Fibroblast of lung (primary cell): ENCODE data around the gene EIF5. TPM values are rescaled to one million over a fixed set of nuclear protein-coding genes. Genes with fewer than 3 reads are reported as not detected.
A peak's percentile ranks its signal among the peaks of the same experiment; 100 is the strongest.

ENCODE experiments used
- DNase-seq, 2 donors: peaks; one replicate each; pipeline versions ENCODE4 v3.0.0 to v3.0.0-alpha.2; 2010; ENCODE audit warnings: low read depth in 2 of 2
- H2AFZ ChIP-seq: 2 replicates; pipeline ENCODE4 v1.5.1; 2012; ENCODE audit warnings: low read length, control low read depth, inconsistent platforms
- H3K27ac ChIP-seq: 2 replicates; pipeline ENCODE4 v1.5.1; 2011; ENCODE audit warnings: low read length, control low read depth; ENCODE audit not compliant: insufficient read depth
- H3K27me3 ChIP-seq: 2 replicates; pipeline ENCODE4 v1.5.1; 2011; ENCODE audit warnings: mild to moderate bottlenecking, low read length; ENCODE audit not compliant: control insufficient read depth, insufficient read depth
- H3K36me3 ChIP-seq: 2 replicates; pipeline ENCODE4 v1.5.1; 2011; ENCODE audit warnings: low read length; ENCODE audit not compliant: control insufficient read depth, insufficient read depth
- H3K4me1 ChIP-seq: 2 replicates; pipeline ENCODE4 v1.5.1; 2011; ENCODE audit warnings: low read length; ENCODE audit not compliant: control insufficient read depth, insufficient read depth; ENCODE audit errors: extremely low read depth
- H3K4me2 ChIP-seq: 2 replicates; pipeline ENCODE4 v1.5.1; 2011; ENCODE audit warnings: low read length, control low read depth; ENCODE audit not compliant: insufficient read depth; ENCODE audit errors: extremely low read depth
- H3K4me3 ChIP-seq, 4 experiments: fragments of 200-600 bp in 1 of 4; sonication (generic) in 1 of 4; replicated peaks in 1 of 4; 2 replicates each; pipeline ENCODE4 v1.5.1; 2011 to 2016; ENCODE audit warnings: low read length in 4 of 4, low read depth in 3 of 4, mild to moderate bottlenecking in 3 of 4, control low read depth in 2 of 4, inconsistent platforms in 1 of 4, mixed read lengths in 1 of 4; ENCODE audit not compliant: insufficient read depth in 1 of 4; ENCODE audit errors: control extremely low read depth in 1 of 4
- H3K79me2 ChIP-seq: 2 replicates; pipeline ENCODE4 v1.5.1; 2012; ENCODE audit warnings: mild to moderate bottlenecking, low read length, inconsistent platforms; ENCODE audit not compliant: control insufficient read depth, insufficient read depth
- H3K9ac ChIP-seq: 2 replicates; pipeline ENCODE4 v1.5.1; 2011; ENCODE audit warnings: mild to moderate bottlenecking, low read length, control low read depth; ENCODE audit not compliant: insufficient read depth
- H3K9me3 ChIP-seq: 2 replicates; pipeline ENCODE4 v1.5.1; 2012; ENCODE audit warnings: low read depth, low read length; ENCODE audit not compliant: control insufficient read depth, insufficient read depth
- H4K20me1 ChIP-seq: 2 replicates; pipeline ENCODE4 v1.5.1; 2011; ENCODE audit warnings: low read length; ENCODE audit not compliant: control insufficient read depth, insufficient read depth; ENCODE audit errors: extremely low read depth
- EZH2 ChIP-seq: IDR thresholded peaks from 2 replicates; pipeline ENCODE4 v1.5.1; 2012; ENCODE audit warnings: low read length, control low read depth, mild to moderate bottlenecking; ENCODE audit errors: missing control alignments
- polyA plus RNA-seq, 2 donors: library from polyadenylated mRNA; depleted of rRNA in 1 of 2; stranded (reverse) in 1 of 2; unstranded in 1 of 2; fragments of >200 nt; gene quantifications; 2 replicates each; pipeline ENCODE4 v1.2.1, GENCODE V29; 2011 to 2012; ENCODE audit warnings: missing spikeins in 1 of 2
- total RNA-seq: library from RNA; depleted of rRNA; stranded (reverse); fragments of >200 nt; gene quantifications from 2 replicates; pipeline ENCODE4 v1.2.1, GENCODE V29; 2014
- TF ChIP-seq, protein P1 (sequence below), 2 donors: IDR thresholded peaks in 1 of 2; conservative IDR thresholded peaks in 1 of 2; 1 replicate in 1 of 2; 2 replicates in 1 of 2; pipeline ENCODE4 v1.5.1; 2011 to 2012; ENCODE audit warnings: low read length in 2 of 2, control low read depth in 1 of 2, inconsistent platforms in 1 of 2, low read depth in 1 of 2, mild to moderate bottlenecking in 1 of 2

Gene EIF5
- total and polyA plus RNA-seq, 2 donors (not counting 1 experiment from before 2014, with no cell fraction given): 185 to 400 TPM

DNA sequence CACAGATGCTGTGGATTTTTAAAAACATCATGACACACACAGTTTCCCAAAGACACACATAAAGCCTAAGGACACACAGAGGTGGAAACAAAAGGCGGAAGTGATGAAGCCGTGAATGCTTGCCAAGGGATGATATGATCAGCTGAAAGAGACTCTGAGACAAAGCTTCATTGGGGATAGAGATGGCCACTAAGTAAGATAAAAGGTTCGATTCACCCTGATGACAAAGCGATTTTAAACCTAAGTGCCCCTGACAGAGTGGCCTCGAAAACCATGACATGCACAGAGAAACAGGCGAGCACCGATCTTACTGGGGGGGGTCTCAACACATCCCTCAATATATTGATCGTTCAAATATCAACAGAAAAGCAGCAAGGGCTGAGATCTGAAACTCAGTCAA is 20.3 kb upstream of the EIF5 start:
- H2AFZ ChIP-seq: no peak overlapping the region
- H3K9ac ChIP-seq: no peak overlapping the region
- no peak overlapping the region for H3K27ac ChIP-seq
- no peaks in the 10 kb centered on the region for H3K27me3 ChIP-seq
- H3K79me2 ChIP-seq: no peaks in the 10 kb centered on the region
- DNase-seq: no peak
- no peak overlapping the region for H3K4me2 ChIP-seq
- no peaks in the 10 kb centered on the region for H4K20me1 ChIP-seq
- no peaks in the 10 kb centered on the region for H3K36me3 ChIP-seq
- H3K4me1 ChIP-seq: no peaks in the 10 kb centered on the region
- TF ChIP-seq EZH2: no peak
- TF ChIP-seq, protein P1, sequence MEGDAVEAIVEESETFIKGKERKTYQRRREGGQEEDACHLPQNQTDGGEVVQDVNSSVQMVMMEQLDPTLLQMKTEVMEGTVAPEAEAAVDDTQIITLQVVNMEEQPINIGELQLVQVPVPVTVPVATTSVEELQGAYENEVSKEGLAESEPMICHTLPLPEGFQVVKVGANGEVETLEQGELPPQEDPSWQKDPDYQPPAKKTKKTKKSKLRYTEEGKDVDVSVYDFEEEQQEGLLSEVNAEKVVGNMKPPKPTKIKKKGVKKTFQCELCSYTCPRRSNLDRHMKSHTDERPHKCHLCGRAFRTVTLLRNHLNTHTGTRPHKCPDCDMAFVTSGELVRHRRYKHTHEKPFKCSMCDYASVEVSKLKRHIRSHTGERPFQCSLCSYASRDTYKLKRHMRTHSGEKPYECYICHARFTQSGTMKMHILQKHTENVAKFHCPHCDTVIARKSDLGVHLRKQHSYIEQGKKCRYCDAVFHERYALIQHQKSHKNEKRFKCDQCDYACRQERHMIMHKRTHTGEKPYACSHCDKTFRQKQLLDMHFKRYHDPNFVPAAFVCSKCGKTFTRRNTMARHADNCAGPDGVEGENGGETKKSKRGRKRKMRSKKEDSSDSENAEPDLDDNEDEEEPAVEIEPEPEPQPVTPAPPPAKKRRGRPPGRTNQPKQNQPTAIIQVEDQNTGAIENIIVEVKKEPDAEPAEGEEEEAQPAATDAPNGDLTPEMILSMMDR (conservative IDR thresholded peaks at IDR 0.05 in 1 of 2, IDR thresholded peaks at IDR 0.05 in 1 of 2; ENCODE audit: low read depth in 1 of 2, low read length in 2 of 2): no peak
- H3K4me3 ChIP-seq: no peak overlapping the region
- no peaks in the 10 kb centered on the region for H3K9me3 ChIP-seq

DNA sequence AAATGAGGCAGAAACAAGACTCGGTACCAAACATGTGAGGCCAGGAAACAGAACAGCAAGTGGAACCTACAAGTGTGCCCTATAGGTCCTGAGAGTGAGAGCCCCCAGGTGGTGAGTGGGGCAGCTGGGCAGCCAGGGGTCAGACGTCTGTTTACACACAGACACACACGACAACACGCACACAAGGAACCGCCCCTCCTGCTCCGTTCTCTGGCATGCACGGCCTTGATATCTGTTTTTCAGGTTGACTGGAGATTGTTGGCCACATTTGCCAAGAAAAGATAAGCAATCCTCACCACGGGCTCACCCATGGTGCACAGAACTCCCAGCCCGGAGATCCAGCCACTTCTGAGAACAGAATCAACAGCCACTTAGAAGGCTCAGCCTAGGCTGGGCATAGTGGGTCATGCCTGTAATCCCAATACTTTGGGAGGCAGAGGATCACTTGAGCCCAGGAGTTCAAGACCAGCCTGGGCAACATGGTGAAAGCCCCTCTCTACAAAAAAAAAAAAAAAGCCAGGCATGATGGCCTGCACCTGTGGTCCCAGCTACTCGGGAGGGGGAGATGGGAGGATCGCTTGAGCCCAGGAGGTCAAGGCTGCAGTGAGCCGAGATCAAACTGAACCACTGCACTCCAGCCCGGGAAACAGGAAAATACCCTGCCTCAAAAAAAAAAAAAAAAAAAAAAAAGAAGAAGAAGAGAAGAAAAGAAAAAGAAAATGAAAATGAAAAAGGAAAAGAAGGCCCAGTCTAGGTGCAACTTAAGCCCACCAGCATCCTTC is 19.4 kb upstream of the EIF5 start:
- H3K4me1 ChIP-seq: no peaks in the 10 kb centered on the region
- no peaks in the 10 kb centered on the region for H3K79me2 ChIP-seq
- H3K9me3 ChIP-seq: no peaks in the 10 kb centered on the region
- no peaks in the 10 kb centered on the region for H4K20me1 ChIP-seq
- no peaks in the 10 kb centered on the region for H3K36me3 ChIP-seq
- H2AFZ ChIP-seq: no peak overlapping the region
- no peak for DNase-seq
- TF ChIP-seq, protein P1 (conservative IDR thresholded peaks at IDR 0.05 in 1 of 2, IDR thresholded peaks at IDR 0.05 in 1 of 2; ENCODE audit: low read depth in 1 of 2, low read length in 2 of 2): no peak
- no peak for TF ChIP-seq EZH2
- H3K4me3 ChIP-seq: no peak overlapping the region
- H3K27ac ChIP-seq: no peak overlapping the region
- H3K4me2 ChIP-seq: no peak overlapping the region
- H3K27me3 ChIP-seq: no peaks in the 10 kb centered on the region
- H3K9ac ChIP-seq: no peak overlapping the region

DNA sequence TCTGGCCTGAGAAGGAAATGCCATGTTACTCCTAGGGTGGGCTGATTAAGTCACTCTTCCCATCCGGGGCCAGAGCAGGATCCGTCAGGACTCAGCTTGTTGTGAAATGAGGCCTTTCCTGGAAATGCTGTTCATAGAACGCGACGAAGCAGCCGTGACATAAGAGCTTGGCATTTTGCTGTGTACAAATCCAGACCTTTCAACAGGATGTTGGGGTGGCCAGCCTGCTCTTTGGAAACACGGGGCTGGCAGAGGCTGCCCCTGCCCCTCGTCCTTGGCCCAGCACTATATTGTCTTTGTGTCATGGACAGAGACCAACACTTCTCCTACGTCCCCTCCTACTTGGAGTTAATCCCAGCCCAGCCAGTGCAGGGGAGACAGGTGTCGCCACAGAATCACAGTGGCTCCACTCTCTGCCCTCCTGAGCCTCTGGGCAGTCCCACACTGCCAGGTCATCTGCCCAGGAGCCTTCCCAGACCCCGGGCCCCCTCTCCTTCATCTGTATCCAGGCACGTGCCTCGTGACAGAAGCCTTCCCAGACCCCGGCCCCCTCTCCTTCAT is 18.6 kb upstream of the EIF5 start:
- Histone ChIP-seq H3K4me1 (no peaks in the 10 kb centered on the region), H3K9ac (no peak overlapping the region), H3K4me2 (no peak overlapping the region), H2AFZ (no peak overlapping the region), H4K20me1 (no peaks in the 10 kb centered on the region), H3K27me3 (no peaks in the 10 kb centered on the region), H3K9me3 (no peaks in the 10 kb centered on the region), H3K36me3 (no peaks in the 10 kb centered on the region), H3K4me3 (no peak overlapping the region), H3K79me2 (no peaks in the 10 kb centered on the region), H3K27ac (no peak overlapping the region)
- peak; percentile 58 to 84 for DNase-seq
- TF ChIP-seq, protein P1 (conservative IDR thresholded peaks at IDR 0.05 in 1 of 2, IDR thresholded peaks at IDR 0.05 in 1 of 2; ENCODE audit: low read depth in 1 of 2, low read length in 2 of 2): no peak
- no peak for TF ChIP-seq EZH2
